ENCODE data around the gene TYRO3.

DNA sequence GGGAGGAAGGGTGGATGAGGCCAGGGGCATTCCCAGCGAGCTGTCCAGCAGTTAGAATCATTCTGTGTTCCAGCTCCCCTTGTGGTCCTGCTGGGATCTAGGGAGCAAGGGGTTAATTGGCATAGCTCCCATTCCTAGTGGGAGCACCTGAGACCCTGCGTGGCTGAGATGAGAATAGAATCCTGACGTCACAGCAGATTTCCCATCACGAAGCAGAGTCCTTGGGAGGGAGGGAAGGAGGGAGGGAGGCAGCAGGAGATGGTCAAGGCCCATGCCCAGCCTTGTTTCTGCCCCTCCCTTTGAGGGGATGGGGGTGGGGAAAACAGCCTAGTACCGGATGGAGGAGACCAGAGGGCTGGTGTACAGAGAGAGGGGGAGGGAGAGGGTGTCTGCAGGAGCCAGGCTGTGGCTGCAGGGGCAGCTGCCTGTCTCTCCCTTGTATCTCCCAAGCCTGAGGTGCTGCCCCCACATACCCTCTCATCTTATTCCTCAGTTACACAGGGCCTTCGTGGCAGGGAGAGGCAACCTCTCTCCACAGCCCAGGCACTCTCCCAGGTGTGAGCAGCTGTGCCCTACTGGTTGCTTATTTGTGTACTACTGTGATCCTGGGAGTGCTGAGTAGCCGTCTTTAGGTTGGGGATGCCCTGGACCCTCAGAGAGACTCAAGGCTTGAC lies 5.4 kb downstream of the TYRO3 start:
- TF ChIP-seq EZH2phosphoT487 (IDR thresholded peaks at IDR 0.05; ENCODE audit: low read depth, severe bottlenecking, unreplicated experiment) = no peak
- TF ChIP-seq, protein P1, sequence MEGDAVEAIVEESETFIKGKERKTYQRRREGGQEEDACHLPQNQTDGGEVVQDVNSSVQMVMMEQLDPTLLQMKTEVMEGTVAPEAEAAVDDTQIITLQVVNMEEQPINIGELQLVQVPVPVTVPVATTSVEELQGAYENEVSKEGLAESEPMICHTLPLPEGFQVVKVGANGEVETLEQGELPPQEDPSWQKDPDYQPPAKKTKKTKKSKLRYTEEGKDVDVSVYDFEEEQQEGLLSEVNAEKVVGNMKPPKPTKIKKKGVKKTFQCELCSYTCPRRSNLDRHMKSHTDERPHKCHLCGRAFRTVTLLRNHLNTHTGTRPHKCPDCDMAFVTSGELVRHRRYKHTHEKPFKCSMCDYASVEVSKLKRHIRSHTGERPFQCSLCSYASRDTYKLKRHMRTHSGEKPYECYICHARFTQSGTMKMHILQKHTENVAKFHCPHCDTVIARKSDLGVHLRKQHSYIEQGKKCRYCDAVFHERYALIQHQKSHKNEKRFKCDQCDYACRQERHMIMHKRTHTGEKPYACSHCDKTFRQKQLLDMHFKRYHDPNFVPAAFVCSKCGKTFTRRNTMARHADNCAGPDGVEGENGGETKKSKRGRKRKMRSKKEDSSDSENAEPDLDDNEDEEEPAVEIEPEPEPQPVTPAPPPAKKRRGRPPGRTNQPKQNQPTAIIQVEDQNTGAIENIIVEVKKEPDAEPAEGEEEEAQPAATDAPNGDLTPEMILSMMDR (IDR thresholded peaks at IDR 0.05; ENCODE audit: poor library complexity) = no peak

Measured in hepatocyte (in vitro differentiated cells).